GM19463 (cell line): ENCODE measurements around the gene MEG3.
"Not testable (repeated sequence)": the region's sequence is repeated elsewhere in the genome, so short reads cannot be mapped to it uniquely, and the experiment has no call there.

ENCODE experiments used
- ATAC-seq: cut with Tn5 transposase; IDR thresholded peaks from one replicate; pipeline ENCODE4 v1.9.1; 2021; ENCODE audit warnings: mild to moderate bottlenecking, moderate library complexity; ENCODE audit not compliant: unreplicated experiment

Gene MEG3

DNA sequence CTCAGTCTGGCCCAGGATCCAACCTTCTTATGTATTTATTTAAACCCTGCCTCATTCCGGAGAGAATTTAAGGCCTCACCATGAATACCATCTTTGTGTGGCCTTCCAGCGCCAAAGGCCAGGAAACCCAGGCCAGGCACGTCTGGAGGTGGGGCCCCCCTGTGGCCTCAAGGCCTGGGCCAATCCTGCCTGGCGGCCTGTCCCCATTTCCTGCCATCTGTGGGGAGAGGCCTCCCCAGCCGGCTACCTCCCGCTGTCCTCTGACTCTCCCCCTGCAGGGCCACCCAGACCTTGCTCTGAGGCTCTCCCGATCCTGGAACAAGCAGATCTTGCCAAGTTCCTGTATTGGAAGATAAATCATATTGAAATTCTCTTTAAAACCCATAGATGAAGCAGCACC, 37.4 kb upstream of the MEG3 start:
- no peak for ATAC-seq

- ATAC-seq, result no peak
These were observed 37.0 kb upstream of the MEG3 start for GRCh38 chr14:100788942-100789341.

GRCh38 chr14:100789460-100790417, 36.2 kb upstream of the MEG3 start:
- ATAC-seq, result no peak

- ATAC-seq, result no peak
These were observed 35.2 kb upstream of the MEG3 start for GRCh38 chr14:100790502-100791347.

DNA sequence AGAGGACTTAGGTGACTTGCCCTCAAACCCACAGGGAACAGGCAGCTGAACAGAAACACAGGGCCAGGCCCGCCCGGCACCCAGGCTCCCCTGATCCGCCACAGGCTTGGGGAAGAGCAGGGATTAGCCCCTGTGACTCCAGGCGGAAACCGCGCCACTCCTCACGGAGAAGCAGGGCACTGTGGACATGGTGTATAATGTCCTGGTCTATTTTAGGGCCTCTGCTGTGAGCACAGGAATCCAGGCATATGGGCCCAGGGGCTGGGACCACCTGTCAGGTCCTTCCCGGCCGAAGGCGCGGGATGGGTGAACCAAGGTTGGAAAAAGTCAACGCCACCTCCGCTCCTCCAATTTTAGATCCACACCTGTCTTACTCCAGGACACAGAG, 34.6 kb upstream of the MEG3 start:
- ATAC-seq, result no peak

DNA sequence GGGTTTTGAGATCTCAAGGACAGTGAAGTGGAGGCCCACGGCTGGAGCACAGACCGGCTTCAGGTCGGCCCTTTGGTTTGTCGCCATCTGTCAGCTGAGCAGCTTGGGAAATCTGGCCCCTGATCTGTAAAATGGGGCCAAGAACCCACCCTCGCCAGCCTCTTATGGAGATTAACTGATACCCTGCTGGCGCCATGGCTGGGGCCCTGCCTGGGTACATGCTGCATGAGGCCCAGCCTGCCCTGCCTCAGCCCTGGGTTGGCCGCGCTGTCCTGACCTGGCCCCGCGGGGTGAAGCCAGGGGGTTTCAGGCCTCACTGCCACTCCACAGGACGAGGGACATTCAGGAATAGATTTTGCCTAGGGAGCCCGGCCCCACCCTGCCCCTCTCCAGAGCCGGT, 33.9 kb upstream of the MEG3 start:
- ATAC-seq, result no peak

- no peak for ATAC-seq
These were observed 29.0 kb upstream of the MEG3 start for GRCh38 chr14:100796946-100797345.

DNA sequence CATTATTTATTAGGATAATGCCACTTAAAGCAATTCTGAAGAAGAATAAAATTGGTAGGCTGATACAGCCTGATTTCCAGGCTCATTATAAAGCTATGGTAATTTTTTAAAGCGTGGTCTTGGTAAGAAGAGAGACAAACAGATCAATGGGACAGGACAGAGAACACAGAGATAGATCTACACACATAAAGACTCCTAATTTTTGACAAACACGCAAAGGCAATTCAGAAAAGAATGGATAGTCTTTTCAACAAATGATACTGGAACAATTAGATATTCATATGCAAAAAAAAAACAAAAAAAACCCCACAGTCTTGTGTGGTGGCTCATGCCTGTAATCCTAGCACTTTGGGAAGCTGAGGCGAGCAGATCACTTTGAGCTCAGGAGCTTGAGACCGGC, 25.9 kb upstream of the MEG3 start:
- ATAC-seq, result no peak

DNA sequence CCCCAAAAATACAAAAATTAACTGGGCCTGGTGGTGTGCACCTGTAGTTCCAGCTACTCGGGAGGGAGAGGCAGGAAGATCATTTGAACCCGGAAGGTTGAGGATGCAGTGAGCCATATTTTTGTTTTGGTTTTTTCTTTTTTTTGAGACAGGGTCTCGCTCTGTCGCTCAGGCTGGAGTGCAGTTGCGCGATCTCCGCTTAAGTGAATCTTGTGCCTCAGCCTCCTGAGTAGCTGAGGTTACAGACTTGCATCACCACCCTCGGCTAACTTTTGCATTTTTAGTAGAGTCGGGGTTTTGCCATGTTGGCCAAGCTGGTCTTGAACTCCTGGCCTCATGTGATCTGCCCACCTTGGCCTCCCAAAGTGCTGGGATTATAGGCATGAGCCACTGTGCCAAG, 24.5 kb upstream of the MEG3 start:
- not testable (repeated sequence) for ATAC-seq

DNA sequence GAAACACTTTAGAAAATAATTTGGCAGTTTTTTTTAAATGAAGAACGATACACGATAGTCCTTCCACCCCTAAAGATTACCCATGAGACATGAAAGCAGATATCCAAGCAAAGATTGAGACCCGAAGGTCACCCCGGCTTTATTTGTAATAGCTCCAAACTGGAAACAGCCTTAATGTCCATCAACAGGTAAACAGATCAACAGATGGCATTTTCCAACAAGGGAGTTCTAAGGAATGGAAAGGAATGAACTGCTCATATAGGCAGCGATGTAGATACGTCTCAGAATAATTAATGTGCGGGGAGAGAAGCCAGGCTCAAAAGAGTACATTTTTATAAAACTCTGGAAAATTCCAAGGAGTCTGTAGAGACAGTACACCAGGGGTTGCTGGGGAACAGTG, 23.7 kb upstream of the MEG3 start:
- no peak for ATAC-seq

GRCh38 chr14:100802766-100803165, 23.2 kb upstream of the MEG3 start:
- ATAC-seq, result no peak

- no peak for ATAC-seq
These were observed 22.7 kb upstream of the MEG3 start for GRCh38 chr14:100803226-100803625.

- no peak for ATAC-seq
These were observed 22.2 kb upstream of the MEG3 start for GRCh38 chr14:100803676-100804075.

DNA sequence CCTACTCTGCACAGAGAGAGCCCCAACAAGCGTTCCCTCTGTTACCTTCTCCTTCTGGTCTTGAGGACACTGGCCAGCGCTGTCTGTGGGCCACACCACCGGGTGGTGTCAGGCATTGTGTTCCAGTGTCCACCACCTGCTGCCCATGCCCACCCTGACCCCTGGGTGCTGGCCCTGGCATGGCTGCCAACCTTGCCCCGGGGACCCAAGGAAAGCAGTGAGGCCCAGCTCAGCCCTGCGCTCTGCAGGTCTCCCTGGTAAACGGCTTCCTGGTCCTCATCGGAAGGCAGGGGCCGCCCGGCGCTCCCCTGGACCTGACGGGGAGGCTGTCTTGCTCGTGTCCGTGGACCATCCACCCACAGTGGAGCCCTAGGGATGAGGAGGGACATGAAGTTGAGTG, 21.8 kb upstream of the MEG3 start:
- ATAC-seq, result no peak

DNA sequence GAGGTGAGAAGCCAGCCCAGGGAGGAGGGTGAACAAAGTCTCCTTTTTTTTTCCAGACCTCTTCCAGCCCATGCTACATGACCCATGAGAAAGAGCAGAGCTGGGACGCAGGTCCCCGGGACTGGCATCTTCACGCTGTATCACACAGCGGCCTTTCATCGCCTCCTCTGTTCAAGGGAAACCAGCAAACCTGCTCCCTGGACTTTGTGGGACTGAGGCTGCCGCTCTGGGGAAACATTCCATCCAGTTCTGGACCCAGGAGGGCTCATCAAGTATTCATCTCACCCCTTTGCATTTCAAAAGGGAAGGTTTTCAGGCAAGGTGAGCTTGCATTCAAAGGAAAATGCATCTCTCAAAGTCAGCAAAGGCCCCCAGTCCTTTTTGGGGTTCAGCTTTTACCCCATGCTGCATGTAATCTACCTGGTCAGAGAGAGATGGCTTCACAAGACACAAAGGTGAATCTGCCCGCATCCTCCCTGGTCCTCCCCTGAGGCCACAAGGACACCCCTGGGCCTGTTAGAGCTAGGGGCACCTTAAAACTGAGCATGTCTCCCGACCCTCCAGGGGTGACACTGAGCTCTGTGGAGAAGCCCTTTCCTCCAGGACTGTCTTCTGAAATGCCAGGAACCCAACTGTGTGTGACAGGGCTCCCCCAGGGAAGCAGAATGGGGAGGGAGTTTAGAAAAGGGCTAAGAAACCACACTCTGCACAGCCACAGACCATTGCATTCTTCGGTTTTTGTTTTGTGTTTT, 21.2 kb upstream of the MEG3 start:
- no peak for ATAC-seq

DNA sequence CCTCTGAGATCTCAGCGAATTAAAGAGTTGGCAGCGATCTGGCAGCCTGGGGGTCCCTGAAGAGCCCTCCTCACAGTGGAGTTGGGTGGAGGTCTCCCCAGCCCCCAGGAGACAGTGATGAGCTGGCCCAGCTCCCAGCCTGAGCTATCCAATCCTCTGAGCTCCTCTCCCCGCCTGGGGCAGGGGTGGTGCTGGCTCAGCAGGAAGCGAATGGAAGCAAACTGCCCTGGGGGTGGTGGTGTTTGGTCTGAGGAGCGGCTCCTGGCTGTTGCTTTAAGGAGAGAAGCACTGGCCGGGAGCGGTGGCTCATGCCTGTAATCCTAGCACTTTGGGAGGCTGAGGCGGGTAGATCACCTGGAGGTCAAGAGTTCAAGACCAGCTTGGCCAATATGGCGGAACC, 19.5 kb upstream of the MEG3 start:
- ATAC-seq, result no peak

DNA sequence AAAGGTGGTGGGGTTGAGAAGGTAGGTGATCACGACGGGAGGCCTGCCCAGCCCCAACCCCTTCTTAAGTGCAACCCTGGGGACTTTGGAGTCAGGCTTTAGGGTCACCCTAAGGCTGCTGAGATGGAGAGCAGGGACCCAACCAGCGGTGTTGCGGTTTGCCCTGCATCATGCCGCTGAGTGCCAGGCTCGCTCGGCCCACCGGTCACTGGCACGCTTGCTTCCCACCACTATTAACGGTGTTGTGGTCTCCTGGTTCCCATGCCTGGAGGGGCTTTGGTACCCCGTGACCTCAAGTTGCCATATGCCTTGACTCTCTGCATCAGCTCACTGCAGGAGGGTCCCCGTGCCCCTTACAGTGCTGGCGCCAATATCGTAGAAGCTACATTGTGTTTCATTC, 18.4 kb upstream of the MEG3 start:
- ATAC-seq, result no peak

DNA sequence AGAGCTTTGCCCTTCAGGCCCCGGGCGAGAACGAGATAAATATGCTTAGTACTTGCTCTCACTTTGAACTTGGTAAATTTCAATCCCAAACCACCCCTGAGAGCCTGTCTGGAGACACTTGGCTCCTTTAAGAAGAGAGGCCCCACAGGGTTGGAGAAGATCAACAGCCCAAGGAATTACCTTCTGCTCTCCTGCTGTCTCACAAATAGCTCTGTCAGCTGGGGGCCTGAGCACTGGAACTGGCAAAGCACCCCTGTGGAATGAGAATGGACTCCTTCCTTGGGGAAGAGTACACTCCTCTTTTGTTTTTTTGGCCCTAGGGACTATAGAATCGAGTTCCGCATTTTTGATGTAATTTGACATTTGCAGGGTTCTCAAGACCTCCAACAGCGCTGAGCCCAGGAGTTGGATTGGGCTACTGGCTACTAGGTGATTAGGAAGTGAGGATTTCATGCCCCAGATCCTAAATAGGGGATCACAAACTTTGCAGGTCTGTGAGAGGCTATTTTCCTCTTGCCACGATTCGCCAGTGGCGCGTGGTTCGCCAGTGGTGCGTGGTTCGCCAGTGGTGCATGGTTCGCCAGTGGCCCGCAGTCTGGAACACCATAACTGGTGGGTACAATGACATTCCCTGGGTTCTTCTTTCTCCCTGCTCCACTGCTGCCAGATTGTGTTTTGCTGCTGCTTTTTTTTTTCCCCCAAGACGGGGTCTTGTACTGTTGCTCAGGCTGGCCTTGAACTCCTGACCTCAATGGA, 17.8 kb upstream of the MEG3 start:
- no peak for ATAC-seq

GRCh38 chr14:100810435-100810834, 15.5 kb upstream of the MEG3 start:
- no peak for ATAC-seq

DNA sequence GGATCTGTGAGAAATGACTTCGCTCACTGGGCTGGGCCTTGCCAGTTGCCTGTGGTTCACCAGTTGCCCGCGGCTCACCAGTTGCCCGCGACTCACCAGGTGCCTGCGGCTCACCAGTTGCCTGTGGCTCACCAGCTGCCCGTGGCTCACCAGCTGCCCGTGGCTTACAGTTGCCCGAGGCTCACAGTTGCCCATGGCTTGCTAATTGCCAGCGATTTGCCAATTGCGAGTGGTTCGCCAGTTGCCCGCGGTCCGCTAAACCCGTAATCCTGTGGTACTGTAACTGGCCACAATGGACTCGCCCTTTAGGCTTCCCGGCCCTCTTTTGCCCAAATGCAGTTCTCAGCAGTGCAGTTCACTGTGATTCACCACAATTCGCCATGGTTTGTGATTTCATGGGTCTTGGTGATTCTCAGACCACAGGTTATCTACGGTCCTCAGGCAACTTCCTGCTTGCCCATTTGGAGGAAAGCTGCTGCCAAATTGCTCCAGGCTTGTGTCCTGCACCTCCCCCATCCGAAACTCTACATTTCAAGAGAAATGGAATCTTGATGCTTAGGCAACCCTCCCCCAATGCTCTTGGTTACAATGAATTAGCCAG, 15.0 kb upstream of the MEG3 start:
- no peak for ATAC-seq
